ENCODE results near the gene ARHGEF28. TPM values are rescaled to one million over a fixed set of nuclear protein-coding genes. Genes with fewer than 3 reads are reported as not detected.

The ARHGEF28 gene
- total and polyA plus RNA-seq, 10 of the 15 experiments (the other 5 are each of a cell fraction or from before 2014, with no cell fraction given): 0.10 to 0.72 (median 0.22) TPM; not detected in 2

DNA sequence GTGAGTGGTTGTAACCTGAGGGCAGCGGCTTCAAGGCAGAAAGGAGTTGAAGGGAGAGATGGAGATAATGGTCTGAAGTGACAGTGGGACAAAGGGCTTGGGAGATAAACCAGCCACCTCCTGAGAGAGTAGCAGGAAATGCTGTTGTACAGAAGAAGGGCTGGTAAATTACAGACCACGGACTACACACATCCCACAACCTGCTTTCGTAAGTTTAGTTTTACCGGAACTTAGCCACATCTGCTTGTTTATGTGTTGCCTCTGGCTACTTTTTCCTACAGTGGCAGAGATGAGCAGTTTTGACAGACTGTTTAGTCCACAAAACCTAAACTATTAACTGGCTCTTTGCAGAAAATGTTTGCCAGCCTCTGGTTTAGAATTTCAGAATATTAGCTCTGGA, 269.5 kb downstream of the ARHGEF28 start:
- in situ Hi-C loops (cut with MboI): no loop called here

More for the DNA sequence above, 269.5 kb downstream of the ARHGEF28 start:
- Histone ChIP-seq H4K20me1 (ENCODE audit: control insufficient read depth, insufficient read depth) (no peaks in the 10 kb centered on the region), H3K27ac (ENCODE audit: control insufficient read depth, insufficient read depth) (no peak overlapping the region), H3K36me3 (ENCODE audit: control insufficient read depth in 2 of 2, insufficient read depth in 2 of 2, low read length in 1 of 2) (no peaks in the 10 kb centered on the region; a peak in 1 of 4 replicates), H3K4me2 (ENCODE audit: control insufficient read depth, insufficient read depth) (no peak overlapping the region), H3K9ac (ENCODE audit: control insufficient read depth, insufficient read depth, low read length) (no peak overlapping the region), H2AFZ (ENCODE audit: control insufficient read depth, low read depth, low read length) (no peak overlapping the region), H3K79me2 (ENCODE audit: control insufficient read depth, insufficient read depth, low read length) (no peaks in the 10 kb centered on the region), H3K27me3 (replicated peaks in 1 of 2; ENCODE audit: control insufficient read depth in 2 of 2, insufficient read depth in 2 of 2, low read length in 1 of 2) (no peaks in the 10 kb centered on the region; a peak in 1 of 4 replicates), H3K4me3 (no peak overlapping the region), H3K4me1 (ENCODE audit: control insufficient read depth, insufficient read depth, low read length) (peaks cover 12% of the 10 kb centered on the region), H3K9me3 (replicated peaks; ENCODE audit: control insufficient read depth, insufficient read depth, low read length) (no peaks in the 10 kb centered on the region; the same call in 2 of the 3 replicates)
- FAIRE-seq: no peak
- no peak for TF ChIP-seq YBX1 (IDR thresholded peaks at IDR 0.05)
- TF ChIP-seq, protein P1, sequence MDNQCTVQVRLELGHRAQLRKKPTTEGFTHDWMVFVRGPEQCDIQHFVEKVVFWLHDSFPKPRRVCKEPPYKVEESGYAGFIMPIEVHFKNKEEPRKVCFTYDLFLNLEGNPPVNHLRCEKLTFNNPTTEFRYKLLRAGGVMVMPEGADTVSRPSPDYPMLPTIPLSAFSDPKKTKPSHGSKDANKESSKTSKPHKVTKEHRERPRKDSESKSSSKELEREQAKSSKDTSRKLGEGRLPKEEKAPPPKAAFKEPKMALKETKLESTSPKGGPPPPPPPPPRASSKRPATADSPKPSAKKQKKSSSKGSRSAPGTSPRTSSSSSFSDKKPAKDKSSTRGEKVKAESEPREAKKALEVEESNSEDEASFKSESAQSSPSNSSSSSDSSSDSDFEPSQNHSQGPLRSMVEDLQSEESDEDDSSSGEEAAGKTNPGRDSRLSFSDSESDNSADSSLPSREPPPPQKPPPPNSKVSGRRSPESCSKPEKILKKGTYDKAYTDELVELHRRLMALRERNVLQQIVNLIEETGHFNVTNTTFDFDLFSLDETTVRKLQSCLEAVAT (IDR thresholded peaks at IDR 0.05): 0 out of 2 replicates have a peak, but pooled peaks have one; percentile 21
- TF ChIP-seq ZNF687 (IDR thresholded peaks at IDR 0.05): 0 out of 2 replicates have a peak, but pooled peaks have one; percentile 13
- 0 out of 4 replicates have a peak, but pooled peaks of 1 of the 2 experiments have one; percentile 23 for TF ChIP-seq EP300 (IDR thresholded peaks at IDR 0.05; ENCODE audit: borderline replicate concordance in 1 of 2, control insufficient read depth in 1 of 2, low read depth in 2 of 2, low read length in 2 of 2)
- 37% methylated on average over 4 of the region's 4 CpGs for WGBS (ENCODE audit: insufficient coverage, insufficient replicate concordance, low lambda C conversion rate, missing lambda C conversion rate)
- peak; percentile 38 for ATAC-seq
- ChIA-PET POLR2A (no interaction called here), RAD21 (ENCODE audit: unreplicated experiment) (no interaction called here), CTCF (no interaction called here), SMC1A (ENCODE audit: uncharacterized antibody, unreplicated experiment) (no interaction called here)
- peak; percentile 32 for DNase-seq (ENCODE audit: low read depth, low spot score)
- BruUV-seq (replicated peaks): no TSS peak
- intact Hi-C loops (cut with micrococcal nuclease; ENCODE audit: unreplicated experiment): loop anchor here (5.0 kb wide), 1 partner anchor 103 kb away; no protein-coding TSS in a partner anchor

Data from GM12878 (cell line).